Spleen (tissue), 11 donors: Measurements from ENCODE around the gene MLKL. TPM values are rescaled to one million over a fixed set of nuclear protein-coding genes. Genes with fewer than 3 reads are reported as not detected.
A peak's percentile ranks its signal among the peaks of the same experiment; 100 is the strongest.

Source experiments
- DNase-seq: peaks from one replicate; pipeline ENCODE4 v3.0.0-alpha.2; 2020
- H3K27ac ChIP-seq, 8 donors: fragments of 200-600 bp; sonication (generic) in 7 of 8; 1 replicate in 4 of 8; 2 replicates in 4 of 8; pipeline versions ENCODE4 v1.5.0 to v1.8.0; 2016 to 2021; ENCODE audit warnings: inconsistent platforms in 4 of 8, mild to moderate bottlenecking in 4 of 8, moderate library complexity in 1 of 8
- H3K27me3 ChIP-seq, 7 donors: fragments of 200-600 bp; sonication (generic) in 6 of 7; replicated peaks in 1 of 7; 1 replicate in 4 of 7; 2 replicates in 3 of 7; pipeline versions ENCODE4 v1.5.0 to v1.8.0; 2016 to 2021; ENCODE audit warnings: inconsistent platforms in 3 of 7, mild to moderate bottlenecking in 1 of 7
- H3K36me3 ChIP-seq, 6 donors: fragments of 200-600 bp; sonication (generic) in 5 of 6; 1 replicate in 4 of 6; 2 replicates in 2 of 6; pipeline versions ENCODE4 v1.5.0 to v1.8.0; 2016 to 2021; ENCODE audit warnings: inconsistent platforms in 2 of 6
- H3K4me1 ChIP-seq, 6 donors: fragments of 200-600 bp; sonication (generic) in 5 of 6; 1 replicate in 3 of 6; 2 replicates in 3 of 6; pipeline versions ENCODE4 v1.5.0 to v1.8.0; 2016 to 2021; ENCODE audit warnings: inconsistent platforms in 3 of 6
- H3K4me3 ChIP-seq, 8 donors: fragments of 200-600 bp; sonication (generic) in 7 of 8; 1 replicate in 4 of 8; 2 replicates in 4 of 8; pipeline versions ENCODE4 v1.5.0 to v1.8.0; 2016 to 2021; ENCODE audit warnings: inconsistent platforms in 4 of 8, mild to moderate bottlenecking in 4 of 8, moderate library complexity in 2 of 8
- H3K9me3 ChIP-seq, 8 donors: fragments of 200-600 bp; sonication (generic) in 7 of 8; 1 replicate in 4 of 8; 2 replicates in 4 of 8; pipeline versions ENCODE4 v1.5.0 to v1.8.0; 2016 to 2021; ENCODE audit warnings: inconsistent platforms in 4 of 8
- POLR2A ChIP-seq, 3 donors: fragments of 450-650 bp; IDR thresholded peaks; one replicate each; pipeline ENCODE4 v1.5.1; 2017; ENCODE audit warnings: antibody characterized with exemption in 3 of 3, mild to moderate bottlenecking in 1 of 3
- POLR2AphosphoS5 ChIP-seq, 3 donors: sonication (generic); formaldehyde crosslinking; IDR thresholded peaks; one replicate each; pipeline ENCODE4 v1.5.1; 2017; ENCODE audit warnings: antibody characterized with exemption in 3 of 3
- WGBS, 5 donors: extraction: QIAGEN DNeasy Blood & Tissue Kit in 3 of 5; methylation state at CpG; one replicate each; pipeline versions ENCODE4 v1.1.5 to v1.1.7; 2013 to 2018; 5-methylcytosine and 5-hydroxymethylcytosine counted together
- intact Hi-C: fragments of 100-400 bp; cut with DNase I; formaldehyde crosslinking; loops from one replicate; pipeline ENCODE4 v1.15.0; 2023; ENCODE audit warnings: low total_unique reads
- polyA plus RNA-seq, 3 donors: library from polyadenylated mRNA; stranded (reverse); fragments of 200-250 nt; gene quantifications; one replicate each; pipeline ENCODE4 v1.2.1, GENCODE V29; 2013
- total RNA-seq, 7 donors: library from RNA; depleted of rRNA in 3 of 7; stranded (reverse); fragments of >200 nt in 3 of 7; fragmentation: NEBNext Ultra II Directional in 4 of 7; extraction: Animal tissue kit (Norgen Biotek cat#: 25700) in 4 of 7; gene quantifications; one replicate each; pipeline versions ENCODE4 v1.1.0 to v1.2.1, GENCODE V29; 2016 to 2021
- TF ChIP-seq, protein P1 (sequence below), 11 experiments: fragments of 200-600 bp in 7 of 11; fragments of 450-650 bp in 4 of 11; sonication (generic) in 4 of 11; IDR thresholded peaks in 8 of 11; conservative IDR thresholded peaks in 3 of 11; 1 replicate in 7 of 11; 2 replicates in 4 of 11; pipeline versions ENCODE4 v1.4.0 to v1.8.0; 2016 to 2021; ENCODE audit warnings: antibody characterized with exemption in 11 of 11, inconsistent platforms in 4 of 11, mild to moderate bottlenecking in 1 of 11
- donor health status: healthy with polysubstance abuse.
- donor health status: DM: no; HTN: no; CAD: no; lungs with moderate emphysema.
- donor health status: DM: no; HTN: no; CAD: no.
- donor health status: Bipolar disorder and iron deficiency.
- donor health status: healthy.
- donor health status: DM: no; HTN: no; CAD: no.
- donor health status: DM: yes; HTN: yes; CAD: no.

MLKL gene
- total and polyA plus RNA-seq, 10 donors, result 21.4 to 69.6 (median 50.5) TPM

DNA sequence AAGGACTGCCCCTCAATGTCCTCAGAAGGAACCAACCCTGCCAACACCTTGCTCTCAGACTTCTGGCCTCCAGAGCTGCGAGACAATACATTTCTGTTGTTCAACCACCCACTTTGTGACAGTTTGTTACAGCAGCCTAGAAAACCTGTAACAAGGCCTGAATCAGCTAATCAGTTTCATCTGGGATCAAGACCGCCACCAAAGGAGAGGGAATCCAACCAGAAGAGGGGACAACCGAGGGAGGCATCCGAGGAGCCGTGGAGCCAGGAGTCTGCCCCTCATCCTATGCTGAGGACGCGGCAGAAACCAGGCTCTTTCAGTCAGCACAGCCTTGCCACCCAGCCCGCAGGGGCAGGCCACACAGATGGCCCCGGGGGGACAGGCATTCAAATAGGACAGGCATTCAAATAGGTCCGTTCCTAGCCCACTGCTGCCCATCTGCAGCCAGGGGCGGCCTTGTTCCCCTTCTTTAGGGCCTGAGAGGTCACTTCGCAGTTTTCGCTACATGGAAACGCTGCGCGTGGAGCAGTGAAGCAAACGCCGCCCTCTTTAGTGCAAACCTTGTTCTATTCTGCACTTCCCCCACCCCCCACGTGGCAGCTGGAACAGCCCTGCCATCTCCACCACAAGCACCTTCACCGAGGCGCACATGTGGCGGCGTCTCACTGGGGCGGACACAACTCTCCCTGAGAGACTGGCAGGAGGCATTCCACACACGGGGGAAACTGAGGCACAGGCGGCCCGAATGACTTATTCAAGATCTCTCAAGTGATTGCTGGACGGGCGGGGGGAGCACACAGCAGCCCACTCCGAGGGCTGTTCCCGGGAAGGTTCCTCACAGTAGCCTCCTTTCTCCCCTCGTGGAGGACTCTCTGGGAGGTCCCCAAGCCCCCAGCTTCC is 47.3 kb upstream of the MLKL start:
- Histone ChIP-seq H3K4me3 (no peak overlapping the region), H3K9me3 (no peaks in the 10 kb centered on the region), H3K36me3 (no peaks in the 10 kb centered on the region), H3K4me1 (no peaks in the 10 kb centered on the region), H3K27me3 (peaks cover 0 to 16% (median 0%) of the 10 kb centered on the region in 7 donors), H3K27ac (no peak overlapping the region)
- WGBS, 5 donors, result 83 to 92% (median 83%) methylated on average over 29 to 32 of the region's 32 CpGs
- DNase-seq, result peak; percentile 56
- intact Hi-C loops, result no loop called here
- TF ChIP-seq POLR2A (IDR thresholded peaks at IDR 0.05) (no peak), POLR2AphosphoS5 (IDR thresholded peaks at IDR 0.05) (no peak)
- TF ChIP-seq, protein P1, sequence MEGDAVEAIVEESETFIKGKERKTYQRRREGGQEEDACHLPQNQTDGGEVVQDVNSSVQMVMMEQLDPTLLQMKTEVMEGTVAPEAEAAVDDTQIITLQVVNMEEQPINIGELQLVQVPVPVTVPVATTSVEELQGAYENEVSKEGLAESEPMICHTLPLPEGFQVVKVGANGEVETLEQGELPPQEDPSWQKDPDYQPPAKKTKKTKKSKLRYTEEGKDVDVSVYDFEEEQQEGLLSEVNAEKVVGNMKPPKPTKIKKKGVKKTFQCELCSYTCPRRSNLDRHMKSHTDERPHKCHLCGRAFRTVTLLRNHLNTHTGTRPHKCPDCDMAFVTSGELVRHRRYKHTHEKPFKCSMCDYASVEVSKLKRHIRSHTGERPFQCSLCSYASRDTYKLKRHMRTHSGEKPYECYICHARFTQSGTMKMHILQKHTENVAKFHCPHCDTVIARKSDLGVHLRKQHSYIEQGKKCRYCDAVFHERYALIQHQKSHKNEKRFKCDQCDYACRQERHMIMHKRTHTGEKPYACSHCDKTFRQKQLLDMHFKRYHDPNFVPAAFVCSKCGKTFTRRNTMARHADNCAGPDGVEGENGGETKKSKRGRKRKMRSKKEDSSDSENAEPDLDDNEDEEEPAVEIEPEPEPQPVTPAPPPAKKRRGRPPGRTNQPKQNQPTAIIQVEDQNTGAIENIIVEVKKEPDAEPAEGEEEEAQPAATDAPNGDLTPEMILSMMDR (IDR thresholded peaks at IDR 0.05 in 8 of 11, conservative IDR thresholded peaks at IDR 0.05 in 3 of 11), result no peak

- peaks cover 0 to 5% (median 0%) of the 10 kb centered on the region in 6 donors for H3K4me1 ChIP-seq
- WGBS, 5 donors, result 71 to 94% (median 81%) methylated on average over 7 of the region's 7 CpGs
- TF ChIP-seq, protein P1 (IDR thresholded peaks at IDR 0.05 in 8 of 11, conservative IDR thresholded peaks at IDR 0.05 in 3 of 11), result no peak
- TF ChIP-seq POLR2AphosphoS5 (IDR thresholded peaks at IDR 0.05) (no peak), POLR2A (IDR thresholded peaks at IDR 0.05) (no peak)
- H3K27me3 ChIP-seq, result peaks cover 0 to 11% (median 0%) of the 10 kb centered on the region in 7 donors
- H3K9me3 ChIP-seq, result no peaks in the 10 kb centered on the region
- no peak for DNase-seq
- no peaks in the 10 kb centered on the region for H3K36me3 ChIP-seq
- intact Hi-C loops, result no loop called here
- no peak overlapping the region for H3K4me3 ChIP-seq
- no peak overlapping the region for H3K27ac ChIP-seq
These were observed 45.3 kb upstream of the MLKL start for GRCh38 chr16:74745926-74746325.

GRCh38 chr16:74745109-74745615 is 44.5 kb upstream of the MLKL start:
- peaks cover 0 to 11% (median 0%) of the 10 kb centered on the region in 7 donors for H3K27me3 ChIP-seq
- H3K36me3 ChIP-seq, result no peaks in the 10 kb centered on the region
- H3K27ac ChIP-seq, result no peak overlapping the region
- 74 to 84% (median 81%) methylated on average over 10 of the region's 10 CpGs for WGBS, 5 donors
- no peak overlapping the region for H3K4me3 ChIP-seq
- H3K4me1 ChIP-seq, result peaks cover 0 to 9% (median 0%) of the 10 kb centered on the region in 6 donors
- no peak for TF ChIP-seq POLR2A (IDR thresholded peaks at IDR 0.05)
- no peak for TF ChIP-seq POLR2AphosphoS5 (IDR thresholded peaks at IDR 0.05)
- H3K9me3 ChIP-seq, result no peaks in the 10 kb centered on the region
- intact Hi-C loops, result no loop called here
- DNase-seq, result peak; percentile 63

GRCh38 chr16:74744566-74744965 is 43.9 kb upstream of the MLKL start:
- no peak overlapping the region for H3K27ac ChIP-seq
- no peak overlapping the region for H3K4me3 ChIP-seq
- peak; percentile 0 for DNase-seq
- H3K27me3 ChIP-seq, result peaks cover 0 to 11% (median 0%) of the 10 kb centered on the region in 7 donors
- intact Hi-C loops, result no loop called here
- WGBS, 5 donors, result 88 to 93% (median 90%) methylated on average over 4 of the region's 4 CpGs
- no peaks in the 10 kb centered on the region for H3K36me3 ChIP-seq
- TF ChIP-seq POLR2A (IDR thresholded peaks at IDR 0.05) (no peak), POLR2AphosphoS5 (IDR thresholded peaks at IDR 0.05) (no peak)
- TF ChIP-seq, protein P1 (IDR thresholded peaks at IDR 0.05 in 8 of 11, conservative IDR thresholded peaks at IDR 0.05 in 3 of 11), result no peak
- no peaks in the 10 kb centered on the region for H3K9me3 ChIP-seq
- H3K4me1 ChIP-seq, result peaks cover 0 to 9% (median 0%) of the 10 kb centered on the region in 6 donors
